ENCODE measurements around the gene PVALEF. TPM values are rescaled to one million over a fixed set of nuclear protein-coding genes. Genes with fewer than 3 reads are reported as not detected.
A peak's percentile ranks its signal among the peaks of the same experiment; 100 is the strongest.

PVALEF gene
- total and polyA plus RNA-seq, 2 of the 13 experiments (the other 11 are each of a cell fraction or from before 2014, with no cell fraction given): 0.18 TPM

- Histone ChIP-seq H3K9me3 (ENCODE audit: low read length) (no peaks in the 10 kb centered on the region), H3K4me1 (ENCODE audit: insufficient read depth, low read length) (peaks cover 10% of the 10 kb centered on the region), H3K79me2 (ENCODE audit: insufficient read depth, low read length) (no peaks in the 10 kb centered on the region), H4K20me1 (ENCODE audit: insufficient read depth, low read length) (no peaks in the 10 kb centered on the region), H3K4me3 (replicated peaks in 1 of 3; ENCODE audit: insufficient read depth in 1 of 3, low read depth in 2 of 3, low read length in 3 of 3) (no peak overlapping the region), H3K9ac (ENCODE audit: insufficient read depth, low read depth, low read length) (no peak overlapping the region), H3K4me2 (ENCODE audit: low read depth, low read length) (no peak overlapping the region), H3K36me3 (replicated peaks in 1 of 2; ENCODE audit: control insufficient read depth in 1 of 2, insufficient read depth in 2 of 2, low read length in 2 of 2) (no peaks in the 10 kb centered on the region), H3K27ac (ENCODE audit: extremely low read length, insufficient read depth, low read length) (no peak overlapping the region), H3K27me3 (ENCODE audit: control insufficient read depth in 1 of 2, insufficient read depth in 2 of 2, low read length in 2 of 2) (no peaks in the 10 kb centered on the region), H2AFZ (ENCODE audit: low read length) (no peak overlapping the region)
- intact Hi-C loops (cut with micrococcal nuclease; ENCODE audit: unreplicated experiment) (no loop called here), in situ Hi-C loops (cut with HindIII; ENCODE audit: extremely low pct_ligation_motif_present, low pct_unique_long_range_greater_than_20kb) (no loop called here)
- no peak for DNase-seq (ENCODE audit: low spot score)
- peak; percentile 17; the same call in 2 of the 3 replicates for ATAC-seq
- FAIRE-seq: no peak
- POLR2A ChIA-PET: no interaction called here
- no TSS peak for BruUV-seq (replicated peaks)
- CTCF ChIA-PET (ENCODE audit: low intra/inter-chr PET ratio, low total read pairs): no interaction called here
- WGBS (ENCODE audit: low lambda C conversion rate): 66% methylated on average over 10 of the region's 14 CpGs
- TF ChIP-seq MYNN (CRISPR knock-in tag; IDR thresholded peaks at IDR 0.05; ENCODE audit: low read depth) (no peak), ZNF768 (CRISPR knock-in tag; IDR thresholded peaks at IDR 0.05) (no peak), ZFP62 (CRISPR knock-in tag; IDR thresholded peaks at IDR 0.05) (no peak), SRSF1 (optimal IDR thresholded peaks at IDR 0.05; ENCODE audit: low read depth, low read length) (no peak)
- TF ChIP-seq, protein P1, sequence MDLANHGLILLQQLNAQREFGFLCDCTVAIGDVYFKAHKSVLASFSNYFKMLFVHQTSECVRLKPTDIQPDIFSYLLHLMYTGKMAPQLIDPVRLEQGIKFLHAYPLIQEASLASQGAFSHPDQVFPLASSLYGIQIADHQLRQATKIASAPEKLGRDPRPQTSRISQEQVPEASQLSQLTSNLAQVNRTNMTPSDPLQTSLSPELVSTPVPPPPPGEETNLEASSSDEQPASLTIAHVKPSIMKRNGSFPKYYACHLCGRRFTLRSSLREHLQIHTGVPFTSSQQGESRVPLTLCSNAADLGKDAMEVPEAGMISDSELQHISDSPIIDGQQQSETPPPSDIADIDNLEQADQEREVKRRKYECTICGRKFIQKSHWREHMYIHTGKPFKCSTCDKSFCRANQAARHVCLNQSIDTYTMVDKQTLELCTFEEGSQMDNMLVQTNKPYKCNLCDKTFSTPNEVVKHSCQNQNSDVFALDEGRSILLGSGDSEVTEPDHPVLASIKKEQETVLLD (CRISPR knock-in tag; IDR thresholded peaks at IDR 0.05; ENCODE audit: low read depth): no peak
Observed at GRCh38 chr17:81148986-81149533, 16.2 kb upstream of the PVALEF start.

GRCh38 chr17:81150377-81151077, 14.8 kb upstream of the PVALEF start:
- TF ChIP-seq DNMT1 (CRISPR knock-in tag; IDR thresholded peaks at IDR 0.05) (no peak), FOXM1 (CRISPR knock-in tag; IDR thresholded peaks at IDR 0.05) (no peak), KAT2B (IDR thresholded peaks at IDR 0.05; ENCODE audit: borderline replicate concordance, low read depth, low read length) (no peak), HNRNPL (IDR thresholded peaks at IDR 0.05; ENCODE audit: low read depth, low read length) (0 out of 2 replicates have a peak, but pooled peaks have one; percentile 32)
- BruUV-seq (replicated peaks): no TSS peak
- Histone ChIP-seq H3K9me3 (ENCODE audit: low read length) (no peaks in the 10 kb centered on the region), H3K9ac (ENCODE audit: insufficient read depth, low read depth, low read length) (no peak overlapping the region), H4K20me1 (ENCODE audit: insufficient read depth, low read length) (no peaks in the 10 kb centered on the region), H3K4me1 (ENCODE audit: insufficient read depth, low read length) (peaks cover 4% of the 10 kb centered on the region; the same call in 1 of the 2 replicates), H2AFZ (ENCODE audit: low read length) (no peak overlapping the region), H3K36me3 (replicated peaks in 1 of 2; ENCODE audit: control insufficient read depth in 1 of 2, insufficient read depth in 2 of 2, low read length in 2 of 2) (no peaks in the 10 kb centered on the region), H3K4me2 (ENCODE audit: low read depth, low read length) (no peak overlapping the region), H3K27me3 (ENCODE audit: control insufficient read depth in 1 of 2, insufficient read depth in 2 of 2, low read length in 2 of 2) (no peaks in the 10 kb centered on the region), H3K79me2 (ENCODE audit: insufficient read depth, low read length) (no peaks in the 10 kb centered on the region), H3K4me3 (replicated peaks in 1 of 3; ENCODE audit: insufficient read depth in 1 of 3, low read depth in 2 of 3, low read length in 3 of 3) (no peak overlapping the region), H3K27ac (ENCODE audit: extremely low read length, insufficient read depth, low read length) (no peak overlapping the region)
- WGBS (ENCODE audit: low lambda C conversion rate): 78% methylated on average over 9 of the region's 14 CpGs
- ChIA-PET CTCF (ENCODE audit: low intra/inter-chr PET ratio, low total read pairs) (no interaction called here), POLR2A (no interaction called here)
- DNase-seq (ENCODE audit: low spot score): no peak
- intact Hi-C loops (cut with micrococcal nuclease; ENCODE audit: unreplicated experiment) (no loop called here), in situ Hi-C loops (cut with HindIII; ENCODE audit: extremely low pct_ligation_motif_present, low pct_unique_long_range_greater_than_20kb) (no loop called here)
- ATAC-seq: peak; percentile 31
- FAIRE-seq: no peak
